Left colon (tissue), 2 donors: Measurements from ENCODE around the gene GABRB3. TPM values are rescaled to one million over a fixed set of nuclear protein-coding genes. Genes with fewer than 3 reads are reported as not detected.

Source experiments
- ATAC-seq: fragments of 200-7000 bp; cut with Tn5 transposase; one replicate; pipeline ENCODE4 v1.9.1; 2020; ENCODE audit warnings: mild to moderate bottlenecking, moderate library complexity
- DNase-seq, 2 donors: peaks; one replicate each; pipeline ENCODE4 v3.0.0-alpha.2; 2020
- intact Hi-C, 2 donors: fragments of 100-400 bp; cut with DNase I in 1 of 2; cut with micrococcal nuclease in 1 of 2; formaldehyde crosslinking; loops; one replicate each; pipeline versions ENCODE4 v1.11.2 to v1.14.0; 2022; cut with DNase I, micrococcal nuclease
- total RNA-seq, 2 donors: library from RNA; stranded (reverse); fragmentation: NEBNext Ultra II Directional; extraction: Animal tissue kit (Norgen Biotek cat#: 25700); gene quantifications; one replicate each; pipeline ENCODE4 v1.2.1, GENCODE V29; 2021
- donor health status: DM: no; HTN: no; CAD: no.
- donor health status: DM: yes; HTN: yes; CAD: no.

The GABRB3 gene
- total RNA-seq, 2 donors from 2014 or later, result 2.5 to 5.5 TPM

GRCh38 chr15:26595611-26596010, 177.3 kb downstream of the GABRB3 start:
- no peak for ATAC-seq
- no peak for DNase-seq
- intact Hi-C loops, result no loop called here

GRCh38 chr15:26590676-26591075, 182.2 kb downstream of the GABRB3 start:
- no peak for DNase-seq
- no peak for ATAC-seq
- intact Hi-C loops, result no loop called here

- intact Hi-C loops, result no loop called here
- ATAC-seq (no peak), DNase-seq (no peak)
Observed at GRCh38 chr15:26582840-26583239, 190.0 kb downstream of the GABRB3 start.

GRCh38 chr15:26580943-26581342, 191.9 kb downstream of the GABRB3 start:
- intact Hi-C loops, result no loop called here

GRCh38 chr15:26572602-26573350, 200.1 kb downstream of the GABRB3 start:
- intact Hi-C loops, result loop anchor here in 1 of 2 donors (10.0 kb wide), 1 partner anchor 52 kb away; no protein-coding TSS in a partner anchor
- DNase-seq (no peak), ATAC-seq (no peak)

More at GRCh38 chr15:26580943-26581342, 191.9 kb downstream of the GABRB3 start:
- no peak for ATAC-seq
- no peak for DNase-seq

GRCh38 chr15:26571346-26571745, 201.5 kb downstream of the GABRB3 start:
- DNase-seq, result no peak
- intact Hi-C loops, result loop anchor here in 1 of 2 donors (10.0 kb wide), 1 partner anchor 53 kb away; no protein-coding TSS in a partner anchor

GRCh38 chr15:26565542-26565941, 207.3 kb downstream of the GABRB3 start:
- ATAC-seq (no peak), DNase-seq (no peak)
- intact Hi-C loops, result no loop called here

More at GRCh38 chr15:26571346-26571745, 201.5 kb downstream of the GABRB3 start:
- ATAC-seq, result no peak

- intact Hi-C loops, result no loop called here
- no peak for ATAC-seq
Observed at GRCh38 chr15:26564361-26564760, 208.5 kb downstream of the GABRB3 start.

GRCh38 chr15:26562336-26562735, 210.5 kb downstream of the GABRB3 start:
- ATAC-seq (no peak), DNase-seq (no peak)
- intact Hi-C loops, result no loop called here

More at GRCh38 chr15:26564361-26564760, 208.5 kb downstream of the GABRB3 start:
- no peak for DNase-seq

GRCh38 chr15:26561896-26562295, 211.0 kb downstream of the GABRB3 start:
- DNase-seq (no peak), ATAC-seq (no peak)
- intact Hi-C loops, result no loop called here

GRCh38 chr15:26561130-26561529, 211.7 kb downstream of the GABRB3 start:
- intact Hi-C loops, result no loop called here

GRCh38 chr15:26555898-26556297, 217.0 kb downstream of the GABRB3 start:
- ATAC-seq, result no peak
- intact Hi-C loops, result no loop called here
- no peak for DNase-seq

More at GRCh38 chr15:26561130-26561529, 211.7 kb downstream of the GABRB3 start:
- ATAC-seq, result no peak
- DNase-seq, result no peak

- ATAC-seq, result no peak
- DNase-seq, result no peak
- intact Hi-C loops, result no loop called here
Observed at GRCh38 chr15:26551473-26551872, 221.4 kb downstream of the GABRB3 start.

GRCh38 chr15:26550880-26551279, 222.0 kb downstream of the GABRB3 start:
- intact Hi-C loops, result no loop called here
- DNase-seq (no peak), ATAC-seq (no peak)

- intact Hi-C loops, result no loop called here
- DNase-seq (no peak), ATAC-seq (no peak)
Observed at GRCh38 chr15:26537663-26538062, 235.2 kb downstream of the GABRB3 start.

GRCh38 chr15:26531489-26531888, 241.4 kb downstream of the GABRB3 start:
- DNase-seq (no peak), ATAC-seq (no peak)
- intact Hi-C loops, result no loop called here

GRCh38 chr15:26525096-26525495, 247.8 kb downstream of the GABRB3 start:
- intact Hi-C loops, result no loop called here
- no peak for DNase-seq
- no peak for ATAC-seq

- ATAC-seq (no peak), DNase-seq (no peak)
- intact Hi-C loops, result no loop called here
Observed at GRCh38 chr15:26521691-26522198, 251.1 kb downstream of the GABRB3 start.

- ATAC-seq, result no peak
- intact Hi-C loops, result no loop called here
Observed at GRCh38 chr15:26521130-26521529, 251.7 kb downstream of the GABRB3 start.

GRCh38 chr15:26518885-26519284, 254.0 kb downstream of the GABRB3 start:
- intact Hi-C loops, result no loop called here
- ATAC-seq, result no peak

More at GRCh38 chr15:26521130-26521529, 251.7 kb downstream of the GABRB3 start:
- DNase-seq, result no peak

More at GRCh38 chr15:26518885-26519284, 254.0 kb downstream of the GABRB3 start:
- no peak for DNase-seq
